Measurements from ENCODE around the gene EFNB2.

Gene EFNB2

DNA sequence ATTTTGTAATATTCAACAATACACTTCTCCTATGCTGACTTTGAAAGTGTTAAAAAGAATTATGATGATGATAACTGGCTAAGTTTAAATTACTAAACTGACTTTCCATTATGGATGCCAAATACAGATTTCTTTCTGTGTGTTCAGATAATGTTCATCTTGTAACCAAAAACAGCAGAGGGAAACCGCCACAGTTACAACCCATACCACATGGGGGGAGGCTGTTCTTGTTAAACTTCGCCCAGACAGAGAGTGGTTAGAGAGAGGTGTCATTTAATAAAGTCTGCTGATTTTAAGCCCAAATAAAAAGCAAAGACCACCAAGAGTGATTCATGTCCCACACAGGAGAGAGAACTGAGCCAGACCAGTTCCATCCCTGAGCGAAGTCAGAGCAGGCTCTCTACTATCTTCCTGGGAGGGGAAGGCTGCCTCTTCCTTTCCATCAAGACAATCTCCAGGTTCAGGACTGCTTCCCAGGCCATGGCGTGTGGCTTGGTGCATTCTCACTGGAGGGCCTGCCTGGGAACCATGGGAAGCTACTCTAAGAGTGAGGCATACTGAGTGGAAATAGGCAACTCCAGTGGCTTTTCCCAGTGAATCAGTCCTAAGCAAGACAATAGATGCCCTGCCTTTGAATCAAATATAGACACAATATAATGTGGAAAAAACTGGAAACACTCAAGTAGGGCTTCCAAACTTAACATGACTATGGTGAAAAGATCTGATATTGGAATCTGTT is 18.2 kb downstream of the EFNB2 start:
- TF ChIP-seq, protein P1, sequence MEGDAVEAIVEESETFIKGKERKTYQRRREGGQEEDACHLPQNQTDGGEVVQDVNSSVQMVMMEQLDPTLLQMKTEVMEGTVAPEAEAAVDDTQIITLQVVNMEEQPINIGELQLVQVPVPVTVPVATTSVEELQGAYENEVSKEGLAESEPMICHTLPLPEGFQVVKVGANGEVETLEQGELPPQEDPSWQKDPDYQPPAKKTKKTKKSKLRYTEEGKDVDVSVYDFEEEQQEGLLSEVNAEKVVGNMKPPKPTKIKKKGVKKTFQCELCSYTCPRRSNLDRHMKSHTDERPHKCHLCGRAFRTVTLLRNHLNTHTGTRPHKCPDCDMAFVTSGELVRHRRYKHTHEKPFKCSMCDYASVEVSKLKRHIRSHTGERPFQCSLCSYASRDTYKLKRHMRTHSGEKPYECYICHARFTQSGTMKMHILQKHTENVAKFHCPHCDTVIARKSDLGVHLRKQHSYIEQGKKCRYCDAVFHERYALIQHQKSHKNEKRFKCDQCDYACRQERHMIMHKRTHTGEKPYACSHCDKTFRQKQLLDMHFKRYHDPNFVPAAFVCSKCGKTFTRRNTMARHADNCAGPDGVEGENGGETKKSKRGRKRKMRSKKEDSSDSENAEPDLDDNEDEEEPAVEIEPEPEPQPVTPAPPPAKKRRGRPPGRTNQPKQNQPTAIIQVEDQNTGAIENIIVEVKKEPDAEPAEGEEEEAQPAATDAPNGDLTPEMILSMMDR (IDR thresholded peaks at IDR 0.05; ENCODE audit: low read depth, low read length), result no peak
- H3K4me3 ChIP-seq (ENCODE audit: low read depth, low read length), result no peak overlapping the region
- H3K9me3 ChIP-seq (ENCODE audit: severe bottlenecking), result no peaks in the 10 kb centered on the region
- H3K36me3 ChIP-seq, result no peaks in the 10 kb centered on the region
- no peak for DNase-seq
- H3K27ac ChIP-seq, result no peak overlapping the region
- no peaks in the 10 kb centered on the region for H3K27me3 ChIP-seq (ENCODE audit: insufficient read depth, low read depth, severe bottlenecking)

DNA sequence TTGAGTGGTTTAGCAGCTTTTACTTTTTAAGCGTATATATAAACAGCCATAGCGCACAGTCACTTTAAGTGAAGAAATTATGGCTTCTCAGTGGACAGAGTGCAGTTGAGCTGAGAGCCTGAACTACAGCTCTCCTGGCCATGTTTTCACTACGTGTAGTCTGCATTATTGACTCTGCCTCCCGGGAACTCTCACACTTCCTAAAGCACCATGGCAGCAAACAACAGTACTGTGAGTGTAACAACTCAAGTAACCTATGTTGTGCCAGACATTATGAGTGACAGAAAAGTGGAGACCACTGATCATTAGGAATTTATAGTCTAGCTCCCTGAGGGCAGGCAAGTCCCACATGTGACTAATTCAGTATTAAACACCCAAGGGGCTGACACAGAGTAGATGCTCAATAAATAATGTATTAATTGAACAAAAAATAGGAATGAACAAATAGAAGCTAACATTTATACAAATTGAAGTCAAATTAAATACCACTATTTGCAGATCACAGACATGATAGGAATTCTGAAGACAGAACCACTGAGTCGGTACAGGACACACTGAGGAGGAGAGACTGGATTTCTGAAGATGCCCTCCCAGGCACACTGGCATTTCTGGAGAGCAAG is 19.7 kb downstream of the EFNB2 start:
- no peak for DNase-seq
- H3K27ac ChIP-seq, result no peak overlapping the region
- H3K27me3 ChIP-seq (ENCODE audit: insufficient read depth, low read depth, severe bottlenecking), result no peaks in the 10 kb centered on the region
- TF ChIP-seq, protein P1 (IDR thresholded peaks at IDR 0.05; ENCODE audit: low read depth, low read length), result no peak
- no peak overlapping the region for H3K4me3 ChIP-seq (ENCODE audit: low read depth, low read length)
- H3K36me3 ChIP-seq, result no peaks in the 10 kb centered on the region
- no peaks in the 10 kb centered on the region for H3K9me3 ChIP-seq (ENCODE audit: severe bottlenecking)

DNA sequence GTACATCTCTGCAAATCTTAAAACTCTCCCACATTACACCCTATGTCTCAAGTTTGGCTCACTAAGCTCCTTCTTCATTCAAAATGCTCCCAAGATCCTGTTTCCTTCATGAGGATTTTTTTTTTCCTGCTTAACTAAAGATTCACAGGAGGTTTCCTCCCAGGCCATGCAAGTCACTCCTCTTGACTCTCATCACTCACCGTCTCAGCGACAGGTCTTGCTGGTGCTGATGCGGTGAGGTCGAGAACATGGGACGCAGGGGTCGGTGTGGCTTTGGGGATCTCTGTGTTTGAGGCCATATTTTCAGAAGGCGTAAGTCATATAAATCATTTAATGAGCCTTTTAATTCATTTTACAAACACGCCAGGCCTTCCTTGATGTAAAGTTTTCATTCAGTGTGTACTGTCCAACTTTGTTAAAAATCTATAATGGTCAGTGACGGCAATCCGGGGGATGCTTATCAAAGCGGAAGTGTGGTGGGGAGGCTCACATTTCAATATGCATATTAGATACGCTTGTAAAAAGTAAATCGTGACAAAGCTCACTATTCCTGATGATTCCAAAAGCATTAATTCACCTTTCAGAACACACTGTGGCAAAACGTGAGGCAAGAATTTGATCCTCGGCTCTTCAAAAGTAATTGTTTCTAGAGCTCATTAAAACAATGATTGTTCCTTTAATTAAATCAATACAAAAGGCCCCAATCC is 20.4 kb downstream of the EFNB2 start:
- no peaks in the 10 kb centered on the region for H3K36me3 ChIP-seq
- H3K9me3 ChIP-seq (ENCODE audit: severe bottlenecking), result no peaks in the 10 kb centered on the region
- no peaks in the 10 kb centered on the region for H3K27me3 ChIP-seq (ENCODE audit: insufficient read depth, low read depth, severe bottlenecking)
- DNase-seq, result no peak
- TF ChIP-seq, protein P1 (IDR thresholded peaks at IDR 0.05; ENCODE audit: low read depth, low read length), result no peak
- no peak overlapping the region for H3K4me3 ChIP-seq (ENCODE audit: low read depth, low read length)
- no peak overlapping the region for H3K27ac ChIP-seq

DNA sequence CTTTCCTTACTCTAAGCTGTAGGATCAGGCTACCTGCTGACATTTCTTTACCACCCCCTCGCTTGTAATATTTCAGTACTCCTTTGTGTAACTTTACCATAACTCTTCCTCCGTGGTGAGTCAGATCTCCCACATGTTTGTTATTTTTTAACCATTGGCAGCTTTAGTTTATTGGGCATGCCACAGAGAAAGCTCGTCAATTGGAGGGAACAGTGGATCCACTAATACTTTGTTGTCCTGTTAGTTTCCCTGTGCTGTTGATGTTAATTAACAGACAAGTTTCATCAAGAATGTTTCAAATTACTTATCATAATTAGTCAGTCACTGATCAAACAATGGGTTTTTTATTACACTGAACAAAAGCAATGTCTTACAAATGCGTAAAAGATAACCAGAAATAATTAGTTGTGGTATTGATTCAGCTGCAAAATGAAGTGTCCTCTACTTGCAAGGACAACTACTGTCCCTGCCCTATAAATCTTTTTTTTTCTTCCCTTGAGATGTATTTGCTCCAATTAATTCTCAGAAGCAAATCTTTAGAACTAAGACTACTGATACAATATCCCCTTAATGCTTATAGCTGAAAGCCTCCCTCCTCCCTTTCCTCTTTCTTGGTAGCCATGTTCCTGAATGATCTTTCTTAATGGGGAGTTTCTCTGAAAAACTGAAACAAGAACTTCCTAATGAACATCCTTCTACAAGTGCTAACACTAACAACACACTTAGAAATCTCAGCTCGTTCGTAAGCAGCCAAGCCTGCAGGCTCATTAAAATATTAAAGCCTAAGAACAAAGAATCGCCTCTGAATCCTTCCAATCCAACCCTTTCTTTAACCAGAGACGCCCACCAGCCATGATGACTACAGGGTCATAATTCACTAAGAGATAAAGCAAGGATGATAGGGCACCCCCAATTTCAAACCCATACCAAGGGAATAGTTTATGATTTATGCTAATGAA is 22.2 kb downstream of the EFNB2 start:
- Histone ChIP-seq H3K27ac (no peak overlapping the region), H3K9me3 (ENCODE audit: severe bottlenecking) (no peaks in the 10 kb centered on the region), H3K36me3 (no peaks in the 10 kb centered on the region), H3K4me3 (ENCODE audit: low read depth, low read length) (no peak overlapping the region), H3K27me3 (ENCODE audit: insufficient read depth, low read depth, severe bottlenecking) (no peaks in the 10 kb centered on the region)
- TF ChIP-seq, protein P1 (IDR thresholded peaks at IDR 0.05; ENCODE audit: low read depth, low read length), result no peak
- no peak for DNase-seq

DNA sequence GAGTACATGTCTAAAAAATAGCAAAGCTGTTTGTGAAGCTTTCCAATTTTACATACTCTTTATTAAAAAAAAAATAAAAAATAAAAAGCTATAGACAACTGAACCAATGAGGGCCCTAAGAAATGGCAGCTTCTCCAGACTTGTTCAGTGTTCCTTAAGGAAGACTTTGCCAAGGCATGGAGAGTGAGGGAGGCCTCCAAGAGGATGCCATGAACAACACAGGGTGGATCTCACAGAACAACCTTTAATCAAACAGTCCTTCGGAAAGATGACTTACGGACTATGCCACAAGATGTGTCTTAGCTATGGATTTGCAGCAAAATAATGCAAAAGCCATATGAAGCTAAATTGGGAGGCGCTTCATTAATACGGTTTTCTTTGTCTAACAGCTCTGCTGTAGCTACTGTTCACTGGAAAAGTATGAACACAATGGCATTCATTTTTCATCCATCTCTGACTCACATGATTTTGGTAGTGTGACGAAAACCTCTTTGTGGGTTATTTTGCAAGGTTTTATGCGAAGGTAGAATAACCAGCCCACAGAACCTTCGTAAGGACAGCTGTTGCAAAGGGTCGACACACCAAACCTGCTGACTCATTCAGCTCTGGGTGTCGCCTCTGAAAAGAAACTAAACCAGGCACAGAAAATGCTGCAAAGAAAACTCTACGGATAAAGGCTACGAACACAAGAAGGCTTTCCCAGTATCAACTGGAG is 27.7 kb downstream of the EFNB2 start:
- Histone ChIP-seq H3K27ac (no peak overlapping the region), H3K4me3 (ENCODE audit: low read depth, low read length) (no peak overlapping the region), H3K27me3 (ENCODE audit: insufficient read depth, low read depth, severe bottlenecking) (no peaks in the 10 kb centered on the region), H3K9me3 (ENCODE audit: severe bottlenecking) (no peaks in the 10 kb centered on the region), H3K36me3 (no peaks in the 10 kb centered on the region)
- TF ChIP-seq, protein P1 (IDR thresholded peaks at IDR 0.05; ENCODE audit: low read depth, low read length), result no peak
- DNase-seq, result no peak
